Astrocyte (in vitro differentiated cells and primary cell): ENCODE results near the gene TAF1B. TPM values are rescaled to one million over a fixed set of nuclear protein-coding genes. Genes with fewer than 3 reads are reported as not detected.

Experiments
- DNase-seq: peaks from one replicate; pipeline ENCODE4 v3.0.0-alpha.2; 2010; ENCODE audit warnings: low read depth
- FAIRE-seq: peaks from 2 replicates; lab custom pipeline; 2011; peaks lifted over from hg19 to GRCh38; lab: Jason Lieb, UNC
- H2AFZ ChIP-seq: 2 replicates; pipeline ENCODE4 v1.6.0; 2012; ENCODE audit warnings: low read depth, low read length, inconsistent platforms
- H3K27ac ChIP-seq: 2 replicates; pipeline ENCODE4 v1.5.1; 2011; ENCODE audit warnings: low read depth, low read length, inconsistent platforms
- H3K27me3 ChIP-seq: 2 replicates; pipeline ENCODE4 v1.6.0; 2011; ENCODE audit warnings: low read length, inconsistent platforms; ENCODE audit not compliant: insufficient read depth
- H3K36me3 ChIP-seq: 2 replicates; pipeline ENCODE4 v1.5.1; 2011; ENCODE audit warnings: low read length, inconsistent platforms; ENCODE audit not compliant: insufficient read depth
- H3K4me1 ChIP-seq: 2 replicates; pipeline ENCODE4 v1.5.1; 2011; ENCODE audit warnings: low read length, inconsistent platforms; ENCODE audit not compliant: insufficient read depth
- H3K4me2 ChIP-seq: 2 replicates; pipeline ENCODE4 v1.6.0; 2012; ENCODE audit warnings: low read length, inconsistent platforms
- H3K4me3 ChIP-seq: 2 replicates; pipeline ENCODE4 v1.5.1; 2011; ENCODE audit warnings: low read depth, mild to moderate bottlenecking, low read length, inconsistent platforms; ENCODE audit not compliant: insufficient read depth
- H3K79me2 ChIP-seq: 2 replicates; pipeline ENCODE4 v1.6.0; 2012; ENCODE audit warnings: mild to moderate bottlenecking, low read length, inconsistent platforms; ENCODE audit not compliant: insufficient read depth
- H3K9ac ChIP-seq: 2 replicates; pipeline ENCODE4 v1.6.0; 2012; ENCODE audit warnings: mild to moderate bottlenecking, low read length, inconsistent platforms
- H3K9me3 ChIP-seq: 2 replicates; pipeline ENCODE4 v1.5.1; 2012; ENCODE audit warnings: low read depth, mild to moderate bottlenecking, low read length, inconsistent platforms; ENCODE audit not compliant: insufficient read depth
- H4K20me1 ChIP-seq: 2 replicates; pipeline ENCODE4 v1.6.0; 2012; ENCODE audit warnings: low read length, inconsistent platforms; ENCODE audit not compliant: insufficient read depth
- H3K27ac Mint-ChIP-seq: one replicate; pipeline ENCODE4 v1.8.0; 2021; ENCODE audit warnings: mild to moderate bottlenecking, mixed read lengths; ENCODE audit not compliant: unreplicated experiment
- H3K27me3 Mint-ChIP-seq: one replicate; pipeline ENCODE4 v1.8.0; 2021; ENCODE audit warnings: low read depth, mixed read lengths; ENCODE audit not compliant: unreplicated experiment
- H3K36me3 Mint-ChIP-seq: one replicate; pipeline ENCODE4 v1.8.0; 2021; ENCODE audit warnings: low read depth, mixed read lengths; ENCODE audit not compliant: unreplicated experiment
- H3K4me1 Mint-ChIP-seq: one replicate; pipeline ENCODE4 v1.8.0; 2021; ENCODE audit warnings: low read depth, mixed read lengths; ENCODE audit not compliant: unreplicated experiment
- H3K4me3 Mint-ChIP-seq: one replicate; pipeline ENCODE4 v1.8.0; 2021; ENCODE audit warnings: mild to moderate bottlenecking, moderate library complexity, mixed read lengths; ENCODE audit not compliant: unreplicated experiment
- H3K9me3 Mint-ChIP-seq: one replicate; pipeline ENCODE4 v1.8.0; 2021; ENCODE audit warnings: mild to moderate bottlenecking, mixed read lengths; ENCODE audit not compliant: unreplicated experiment
- CTCF ChIP-seq: IDR thresholded peaks from 2 replicates; pipeline ENCODE4 v1.5.1; 2011; ENCODE audit warnings: low read depth, mild to moderate bottlenecking, inconsistent platforms, low read length, moderate library complexity; ENCODE audit not compliant: insufficient read depth
- EZH2 ChIP-seq: IDR thresholded peaks from 2 replicates; pipeline ENCODE4 v1.6.1; 2012; ENCODE audit warnings: mild to moderate bottlenecking, low read length, inconsistent platforms; ENCODE audit not compliant: insufficient read depth
- total RNA-seq: library from RNA; stranded (reverse); gene quantifications from 2 replicates; pipeline ENCODE4 v1.2.1, GENCODE V29; 2021

TAF1B gene
- total RNA-seq, 1 donor from 2014 or later, result 14.5 TPM

DNA sequence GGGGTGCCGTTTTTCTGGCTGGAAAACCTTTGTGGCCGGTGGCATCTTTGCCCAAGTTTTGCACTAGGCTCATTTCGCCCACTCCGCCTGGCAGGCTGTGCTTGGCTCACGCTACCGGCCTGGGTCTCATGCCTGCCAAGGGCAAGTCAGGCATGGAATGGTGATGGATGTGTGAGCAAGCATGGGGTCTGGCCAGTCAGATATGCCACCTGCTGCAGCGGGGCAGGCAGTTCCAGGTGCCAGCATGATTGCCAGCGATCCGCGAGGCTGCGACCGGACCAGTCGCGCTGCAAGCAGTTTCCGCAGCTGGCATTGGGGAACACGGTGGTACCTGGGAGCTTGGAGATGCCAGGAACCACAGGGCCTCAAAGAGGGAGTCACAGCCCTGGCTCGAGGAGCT is 40.6 kb downstream of the TAF1B start:
- H3K4me1 ChIP-seq, result peaks cover 11% of the 10 kb centered on the region
- peaks cover under 1% of the 10 kb centered on the region for H3K36me3 ChIP-seq
- Mint-ChIP-seq H3K9me3 (peaks cover 3% of the 10 kb centered on the region), H3K36me3 (peaks cover 13% of the 10 kb centered on the region), H3K27ac (no peak overlapping the region), H3K27me3 (no peaks in the 10 kb centered on the region), H3K4me1 (peaks cover 4% of the 10 kb centered on the region), H3K4me3 (no peak overlapping the region)
- DNase-seq, result no peak
- H3K79me2 ChIP-seq, result no peaks in the 10 kb centered on the region
- H3K4me3 ChIP-seq, result no peak overlapping the region
- H3K4me2 ChIP-seq, result no peak overlapping the region
- H4K20me1 ChIP-seq, result peaks cover 4% of the 10 kb centered on the region
- no peak overlapping the region for H3K9ac ChIP-seq
- no peak for TF ChIP-seq EZH2
- no peak for TF ChIP-seq CTCF
- no peak overlapping the region for H2AFZ ChIP-seq
- no peak for FAIRE-seq
- no peaks in the 10 kb centered on the region for H3K27me3 ChIP-seq
- H3K9me3 ChIP-seq, result no peaks in the 10 kb centered on the region
- no peak overlapping the region for H3K27ac ChIP-seq

DNA sequence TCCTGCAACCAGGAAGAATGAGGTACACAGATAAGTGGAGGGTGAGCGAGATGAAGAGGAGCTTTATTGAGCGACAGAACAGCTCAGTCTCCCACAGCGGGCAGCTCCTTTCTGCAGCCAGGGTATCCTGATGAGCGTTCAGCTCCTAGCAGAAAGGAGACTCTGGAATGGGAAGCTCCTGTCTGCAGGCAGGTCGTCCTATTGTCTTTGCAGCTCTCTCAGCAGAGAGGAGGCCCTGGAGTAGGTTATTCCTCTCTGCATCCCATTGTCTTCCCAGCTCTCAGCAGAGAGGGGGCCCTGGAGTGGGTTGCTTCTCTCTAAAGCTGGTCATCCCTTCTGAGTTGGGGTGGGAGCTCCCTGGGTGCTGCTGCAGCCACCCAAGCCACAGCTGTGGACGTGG is 41.2 kb downstream of the TAF1B start:
- FAIRE-seq (no peak), DNase-seq (no peak)
- peaks cover 10% of the 10 kb centered on the region for H3K36me3 Mint-ChIP-seq
- H3K4me1 Mint-ChIP-seq, result peaks cover 4% of the 10 kb centered on the region
- Histone ChIP-seq H3K36me3 (no peaks in the 10 kb centered on the region), H4K20me1 (peaks cover 4% of the 10 kb centered on the region), H3K27ac (no peak overlapping the region), H3K4me1 (peaks cover 11% of the 10 kb centered on the region), H2AFZ (no peak overlapping the region), H3K9ac (no peak overlapping the region), H3K79me2 (peaks cover 2% of the 10 kb centered on the region), H3K4me3 (no peak overlapping the region), H3K27me3 (no peaks in the 10 kb centered on the region), H3K9me3 (no peaks in the 10 kb centered on the region), H3K4me2 (no peak overlapping the region)
- H3K27me3 Mint-ChIP-seq, result no peaks in the 10 kb centered on the region
- peaks cover 3% of the 10 kb centered on the region for H3K9me3 Mint-ChIP-seq
- H3K4me3 Mint-ChIP-seq, result no peak overlapping the region
- H3K27ac Mint-ChIP-seq, result no peak overlapping the region
- TF ChIP-seq EZH2 (no peak), CTCF (no peak)

DNA sequence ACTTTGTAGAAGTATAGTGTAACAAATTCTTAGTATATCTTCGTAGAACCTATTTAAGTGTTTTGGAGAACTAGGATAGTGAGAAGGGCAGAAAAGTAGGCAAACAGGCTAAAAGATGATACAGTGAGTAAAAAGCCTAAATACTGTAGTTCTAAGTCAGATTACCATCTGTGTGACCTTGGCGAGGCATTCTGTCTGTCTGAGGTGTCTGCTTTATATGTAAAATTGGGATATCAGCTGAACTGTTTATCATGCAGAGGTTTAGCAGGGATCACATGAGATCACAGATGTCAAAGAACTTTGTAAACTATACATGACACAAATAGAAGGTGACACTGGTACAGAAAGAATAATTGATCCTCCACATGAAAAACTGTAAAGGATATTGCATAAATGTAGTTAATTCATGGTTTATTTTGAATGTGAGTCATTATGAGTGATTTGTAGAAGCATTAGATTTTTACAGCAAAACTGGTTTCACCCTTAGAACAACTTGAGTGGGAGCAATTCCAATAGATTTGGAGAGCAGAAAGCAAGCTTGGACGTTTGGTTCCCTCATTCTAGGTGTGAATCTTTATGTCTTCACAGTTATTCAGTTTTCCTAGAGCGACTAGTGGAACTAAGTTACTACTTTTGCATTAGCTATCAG is 41.9 kb downstream of the TAF1B start:
- no peak overlapping the region for H3K4me3 ChIP-seq
- no peak overlapping the region for H2AFZ ChIP-seq
- H3K27me3 Mint-ChIP-seq, result no peaks in the 10 kb centered on the region
- peaks cover 9% of the 10 kb centered on the region for H3K36me3 Mint-ChIP-seq
- peak overlapping the region; percentile 54 for H3K4me2 ChIP-seq
- H3K79me2 ChIP-seq, result peaks cover 5% of the 10 kb centered on the region
- H3K9me3 ChIP-seq, result no peaks in the 10 kb centered on the region
- FAIRE-seq (peak; percentile 17), DNase-seq (peak; percentile 39)
- H3K9me3 Mint-ChIP-seq, result peaks cover 3% of the 10 kb centered on the region
- H3K27ac Mint-ChIP-seq, result no peak overlapping the region
- no peaks in the 10 kb centered on the region for H3K36me3 ChIP-seq
- TF ChIP-seq CTCF, result no peak
- TF ChIP-seq EZH2, result no peak
- H3K27me3 ChIP-seq, result no peaks in the 10 kb centered on the region
- H3K27ac ChIP-seq, result no peak overlapping the region
- no peak overlapping the region for H3K4me3 Mint-ChIP-seq
- peaks cover 11% of the 10 kb centered on the region for H3K4me1 ChIP-seq
- H3K4me1 Mint-ChIP-seq, result peaks cover 4% of the 10 kb centered on the region
- H4K20me1 ChIP-seq, result peaks cover 11% of the 10 kb centered on the region
- H3K9ac ChIP-seq, result no peak overlapping the region
